T-helper 1 cell treated with Interleukin-12 subunit alpha and Interleukin-12 subunit beta and Interleukin-4 antibody, amounts not matched to agents 30 ng/mL and 1 ng/mL, for 36 hours (primary cell): Measurements from ENCODE around the gene CHSY1. TPM values are rescaled to one million over a fixed set of nuclear protein-coding genes. Genes with fewer than 3 reads are reported as not detected.

Experiments
- intact Hi-C: fragments of 100-400 bp; cut with micrococcal nuclease; formaldehyde crosslinking; loops from one replicate; pipeline ENCODE4 v1.15.1; 2024
- total RNA-seq: library from RNA; stranded (reverse); gene quantifications from 2 replicates; pipeline ENCODE4 v1.2.3, GENCODE V29; 2022

The CHSY1 gene
- total RNA-seq, 1 donor from 2014 or later: 53.5 TPM

GRCh38 chr15:101192081-101192480 is 59.8 kb downstream of the CHSY1 start:
- intact Hi-C loops: no loop called here

GRCh38 chr15:101191242-101191641 is 60.6 kb downstream of the CHSY1 start:
- intact Hi-C loops: no loop called here

GRCh38 chr15:101190092-101190595 is 61.7 kb downstream of the CHSY1 start:
- intact Hi-C loops: no loop called here

GRCh38 chr15:101189409-101190091 is 62.3 kb downstream of the CHSY1 start:
- intact Hi-C loops: no loop called here

GRCh38 chr15:101188637-101189408 is 63.0 kb downstream of the CHSY1 start:
- intact Hi-C loops: loop anchor here (1.0 kb wide), 2 partner anchors 10 to 21 kb away; no protein-coding TSS in a partner anchor

- intact Hi-C loops: loop anchor here (1.0 kb wide), 2 partner anchors 11 to 20 kb away; no protein-coding TSS in a partner anchor
These were observed 63.8 kb downstream of the CHSY1 start for GRCh38 chr15:101187820-101188636.

GRCh38 chr15:101185770-101186169 is 66.1 kb downstream of the CHSY1 start:
- intact Hi-C loops: loop anchor here (1.0 kb wide), 1 partner anchor 8 kb away; no protein-coding TSS in a partner anchor

GRCh38 chr15:101185336-101185735 is 66.5 kb downstream of the CHSY1 start:
- intact Hi-C loops: no loop called here

- intact Hi-C loops: no loop called here
These were observed 67.0 kb downstream of the CHSY1 start for GRCh38 chr15:101184830-101185229.

- intact Hi-C loops: no loop called here
These were observed 67.9 kb downstream of the CHSY1 start for GRCh38 chr15:101183931-101184305.

GRCh38 chr15:101183226-101183930 is 68.5 kb downstream of the CHSY1 start:
- intact Hi-C loops: no loop called here

- intact Hi-C loops: no loop called here
These were observed 69.6 kb downstream of the CHSY1 start for GRCh38 chr15:101182215-101182614.

GRCh38 chr15:101181349-101181748 is 70.5 kb downstream of the CHSY1 start:
- intact Hi-C loops: loop anchor here (2.0 kb wide), 1 partner anchor 17 kb away; no protein-coding TSS in a partner anchor

GRCh38 chr15:101180620-101181307 is 71.1 kb downstream of the CHSY1 start:
- intact Hi-C loops: loop anchor here (1.0 to 2.0 kb wide), 2 partner anchors 12 to 18 kb away; no protein-coding TSS in a partner anchor

GRCh38 chr15:101179341-101180153 is 72.3 kb downstream of the CHSY1 start:
- intact Hi-C loops: loop anchor here (1.0 to 2.0 kb wide), 2 partner anchors 11 to 19 kb away; no protein-coding TSS in a partner anchor

GRCh38 chr15:101178931-101179330 is 72.9 kb downstream of the CHSY1 start:
- intact Hi-C loops: no loop called here

GRCh38 chr15:101178479-101178878 is 73.4 kb downstream of the CHSY1 start:
- intact Hi-C loops: no loop called here

- intact Hi-C loops: loop anchor here (1.0 kb wide), 1 partner anchor 8 kb away; no protein-coding TSS in a partner anchor
These were observed 74.0 kb downstream of the CHSY1 start for GRCh38 chr15:101177866-101178265.

GRCh38 chr15:101176625-101177024 is 75.2 kb downstream of the CHSY1 start:
- intact Hi-C loops: loop anchor here (1.0 kb wide), 1 partner anchor 10 kb away; no protein-coding TSS in a partner anchor
